ENCODE measurements around the gene PHC2.

The PHC2 gene

DNA sequence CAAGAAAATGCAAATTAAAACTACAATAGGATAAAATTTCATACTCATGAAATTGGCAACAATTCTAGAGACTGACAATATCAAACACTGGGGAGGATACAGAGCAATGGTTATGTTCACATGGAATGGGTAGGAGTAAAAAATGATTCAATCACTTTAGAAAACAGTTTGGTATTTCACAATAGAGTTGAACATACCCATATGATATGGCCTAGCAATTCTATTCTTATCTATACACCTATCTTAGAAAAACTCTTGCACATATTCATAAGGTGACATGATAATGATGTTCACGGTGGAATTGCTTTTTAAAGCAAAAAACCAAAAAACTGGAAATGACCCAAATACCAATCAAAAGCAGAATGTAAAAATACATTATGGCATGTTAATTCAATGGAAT lies 28.7 kb downstream of the PHC2 start:
- in situ Hi-C loops (cut with HindIII; ENCODE audit: low pct_ligation_motif_present, low sequenced_read_pairs): no loop called here
- H3K4me3 ChIP-seq (ENCODE audit: low read depth, low read length): no peak overlapping the region
- H3K27me3 ChIP-seq (replicated peaks): no peaks in the 10 kb centered on the region
- DNase-seq: no peak
- TF ChIP-seq, protein P1, sequence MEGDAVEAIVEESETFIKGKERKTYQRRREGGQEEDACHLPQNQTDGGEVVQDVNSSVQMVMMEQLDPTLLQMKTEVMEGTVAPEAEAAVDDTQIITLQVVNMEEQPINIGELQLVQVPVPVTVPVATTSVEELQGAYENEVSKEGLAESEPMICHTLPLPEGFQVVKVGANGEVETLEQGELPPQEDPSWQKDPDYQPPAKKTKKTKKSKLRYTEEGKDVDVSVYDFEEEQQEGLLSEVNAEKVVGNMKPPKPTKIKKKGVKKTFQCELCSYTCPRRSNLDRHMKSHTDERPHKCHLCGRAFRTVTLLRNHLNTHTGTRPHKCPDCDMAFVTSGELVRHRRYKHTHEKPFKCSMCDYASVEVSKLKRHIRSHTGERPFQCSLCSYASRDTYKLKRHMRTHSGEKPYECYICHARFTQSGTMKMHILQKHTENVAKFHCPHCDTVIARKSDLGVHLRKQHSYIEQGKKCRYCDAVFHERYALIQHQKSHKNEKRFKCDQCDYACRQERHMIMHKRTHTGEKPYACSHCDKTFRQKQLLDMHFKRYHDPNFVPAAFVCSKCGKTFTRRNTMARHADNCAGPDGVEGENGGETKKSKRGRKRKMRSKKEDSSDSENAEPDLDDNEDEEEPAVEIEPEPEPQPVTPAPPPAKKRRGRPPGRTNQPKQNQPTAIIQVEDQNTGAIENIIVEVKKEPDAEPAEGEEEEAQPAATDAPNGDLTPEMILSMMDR (IDR thresholded peaks at IDR 0.05; ENCODE audit: low read depth, low read length, missing control alignments): no peak
- no peak overlapping the region for H3K27ac ChIP-seq
- no peaks in the 10 kb centered on the region for H3K36me3 ChIP-seq (replicated peaks)

DNA sequence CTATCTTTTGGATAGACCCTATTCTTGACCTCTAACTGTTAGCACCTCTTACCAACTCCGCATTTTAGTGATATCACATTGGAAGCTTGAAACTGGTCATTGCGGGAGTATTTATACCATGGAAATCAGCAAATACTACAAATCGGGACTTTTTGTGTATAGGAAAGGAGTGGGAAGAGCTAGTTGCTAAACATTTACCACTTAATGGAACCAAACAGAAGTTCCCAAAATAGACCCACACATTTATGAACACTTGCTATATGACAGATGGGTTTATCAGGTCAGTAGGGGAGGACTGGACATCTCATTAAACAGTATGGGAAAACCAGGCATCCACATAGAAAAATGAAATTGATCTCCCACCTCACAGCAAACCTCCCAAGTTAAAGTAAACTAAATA lies 29.4 kb downstream of the PHC2 start:
- H3K36me3 ChIP-seq (replicated peaks): no peaks in the 10 kb centered on the region
- no peaks in the 10 kb centered on the region for H3K27me3 ChIP-seq (replicated peaks)
- in situ Hi-C loops (cut with HindIII; ENCODE audit: low pct_ligation_motif_present, low sequenced_read_pairs): no loop called here
- DNase-seq: no peak
- no peak overlapping the region for H3K27ac ChIP-seq
- no peak overlapping the region for H3K4me3 ChIP-seq (ENCODE audit: low read depth, low read length)
- TF ChIP-seq, protein P1 (IDR thresholded peaks at IDR 0.05; ENCODE audit: low read depth, low read length, missing control alignments): no peak

DNA sequence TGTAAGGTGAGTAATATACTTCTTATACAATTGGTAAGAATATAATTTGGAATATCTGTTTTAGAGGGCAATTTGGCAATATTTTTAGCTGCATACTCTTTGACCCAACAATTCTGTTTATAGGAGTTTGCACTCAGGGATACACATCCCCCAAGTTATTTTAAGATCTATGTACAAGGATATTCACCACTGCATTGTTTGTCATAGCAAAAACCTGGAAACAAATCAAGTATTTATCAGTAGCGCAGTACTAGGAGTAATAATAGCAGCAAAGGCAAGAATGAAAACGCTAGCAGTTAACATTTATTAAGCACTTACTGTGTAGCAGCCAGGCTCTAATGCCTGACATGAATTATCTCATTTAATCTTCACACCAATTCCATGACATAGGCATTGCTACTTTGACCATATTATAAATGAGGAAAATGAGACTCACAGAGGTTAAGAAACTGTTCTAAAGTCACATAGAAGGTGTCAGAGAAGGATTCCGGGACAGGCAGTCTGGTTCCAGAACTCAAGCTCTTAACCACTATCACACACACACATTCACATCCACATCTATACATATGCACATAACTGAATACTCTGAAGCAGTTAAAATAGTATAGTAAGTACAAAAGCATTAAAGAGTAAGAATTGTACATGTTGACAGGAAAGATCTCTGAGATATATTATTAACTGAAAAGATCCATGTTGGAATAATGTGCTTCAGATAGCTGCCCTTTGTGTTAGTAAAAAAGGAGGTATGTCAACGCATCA lies 30.6 kb downstream of the PHC2 start:
- in situ Hi-C loops (cut with HindIII; ENCODE audit: low pct_ligation_motif_present, low sequenced_read_pairs): no loop called here
- H3K4me3 ChIP-seq (ENCODE audit: low read depth, low read length): no peak overlapping the region
- TF ChIP-seq, protein P1 (IDR thresholded peaks at IDR 0.05; ENCODE audit: low read depth, low read length, missing control alignments): no peak
- no peaks in the 10 kb centered on the region for H3K36me3 ChIP-seq (replicated peaks)
- H3K27me3 ChIP-seq (replicated peaks): no peaks in the 10 kb centered on the region
- DNase-seq: no peak
- no peak overlapping the region for H3K27ac ChIP-seq

DNA sequence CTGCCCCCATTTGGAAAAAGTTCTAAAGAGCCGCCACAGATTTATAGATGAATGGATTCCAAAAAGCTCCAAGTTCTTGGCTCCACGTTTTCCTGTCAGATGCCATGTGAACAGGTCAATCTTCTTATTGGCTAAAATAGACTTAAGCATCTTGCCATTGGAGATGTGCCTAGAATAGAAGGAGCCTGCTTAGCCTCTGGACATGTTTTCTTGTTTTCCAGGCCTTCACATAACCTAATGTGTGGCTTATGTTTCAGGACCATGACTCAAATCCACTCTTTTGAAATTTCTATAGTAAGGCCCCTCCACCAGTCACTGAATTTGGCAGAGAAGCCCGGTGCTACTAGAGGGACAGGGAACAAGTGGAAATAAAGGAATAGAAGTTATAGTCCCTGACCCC lies 31.5 kb downstream of the PHC2 start:
- Histone ChIP-seq H3K36me3 (replicated peaks) (no peaks in the 10 kb centered on the region), H3K27ac (no peak overlapping the region), H3K27me3 (replicated peaks) (no peaks in the 10 kb centered on the region), H3K4me3 (ENCODE audit: low read depth, low read length) (no peak overlapping the region)
- in situ Hi-C loops (cut with HindIII; ENCODE audit: low pct_ligation_motif_present, low sequenced_read_pairs): no loop called here
- DNase-seq: no peak
- TF ChIP-seq, protein P1 (IDR thresholded peaks at IDR 0.05; ENCODE audit: low read depth, low read length, missing control alignments): no peak

DNA sequence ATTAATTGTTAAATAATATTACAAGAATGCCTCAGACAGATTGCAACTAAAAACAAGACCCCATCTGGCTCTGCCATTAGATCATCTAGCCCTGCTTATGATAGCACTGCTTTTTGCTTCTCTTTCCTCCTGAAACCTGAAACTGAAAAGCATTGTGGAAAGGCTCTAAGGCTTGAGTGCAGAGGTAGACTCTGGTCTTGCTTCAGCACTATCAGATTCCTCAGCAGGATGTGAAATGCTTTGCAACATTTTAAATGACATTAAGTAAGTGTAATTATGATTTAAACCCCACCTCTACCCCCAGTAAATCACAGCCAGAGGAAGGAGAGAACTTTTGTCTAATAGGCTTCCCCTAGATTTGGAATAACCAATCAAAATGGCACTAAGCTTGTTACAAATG lies 32.9 kb downstream of the PHC2 start:
- no peaks in the 10 kb centered on the region for H3K36me3 ChIP-seq (replicated peaks)
- in situ Hi-C loops (cut with HindIII; ENCODE audit: low pct_ligation_motif_present, low sequenced_read_pairs): no loop called here
- H3K27ac ChIP-seq: no peak overlapping the region
- no peak overlapping the region for H3K4me3 ChIP-seq (ENCODE audit: low read depth, low read length)
- DNase-seq: no peak
- TF ChIP-seq, protein P1 (IDR thresholded peaks at IDR 0.05; ENCODE audit: low read depth, low read length, missing control alignments): no peak
- no peaks in the 10 kb centered on the region for H3K27me3 ChIP-seq (replicated peaks)

DNA sequence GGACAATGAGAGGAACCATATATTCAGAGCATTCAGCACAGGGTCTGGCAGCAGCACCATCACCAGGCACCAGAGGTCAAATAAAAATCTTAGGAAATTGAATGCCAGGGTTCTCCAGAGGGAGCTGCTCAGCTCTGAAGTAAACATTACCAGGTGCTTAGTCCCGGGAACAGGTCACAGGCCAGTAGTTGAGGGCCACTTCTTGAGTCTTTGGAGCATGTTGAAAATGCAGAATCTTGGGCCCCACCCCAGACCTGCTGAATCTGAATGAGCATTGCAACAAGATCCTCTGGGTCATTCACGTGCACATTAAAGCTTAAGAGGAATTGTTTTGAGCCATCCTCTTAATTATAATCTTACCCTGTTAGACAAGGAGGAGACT lies 33.8 kb downstream of the PHC2 start:
- in situ Hi-C loops (cut with HindIII; ENCODE audit: low pct_ligation_motif_present, low sequenced_read_pairs): no loop called here

More for the DNA sequence above, 33.8 kb downstream of the PHC2 start:
- H3K4me3 ChIP-seq (ENCODE audit: low read depth, low read length): no peak overlapping the region
- TF ChIP-seq, protein P1 (IDR thresholded peaks at IDR 0.05; ENCODE audit: low read depth, low read length, missing control alignments): no peak
- no peaks in the 10 kb centered on the region for H3K36me3 ChIP-seq (replicated peaks)
- no peaks in the 10 kb centered on the region for H3K27me3 ChIP-seq (replicated peaks)
- no peak overlapping the region for H3K27ac ChIP-seq
- no peak for DNase-seq

Data from brain microvascular endothelial cell (primary cell).